Loucy (cell line): ENCODE results near the gene LIX1.

Experiments
- EZH2phosphoT487 ChIP-seq: fragments of 200-600 bp; IDR thresholded peaks from 2 replicates; pipeline ENCODE4 v1.6.1; 2018; ENCODE audit warnings: antibody characterized with exemption, mild to moderate bottlenecking, moderate library complexity, borderline replicate concordance
- TF ChIP-seq, protein P1 (sequence below): fragments of 200-600 bp; sonication (generic); conservative IDR thresholded peaks from 2 replicates; pipeline ENCODE4 v1.5.1; 2014; ENCODE audit warnings: mild to moderate bottlenecking, antibody characterized with exemption, low read length

DNA sequence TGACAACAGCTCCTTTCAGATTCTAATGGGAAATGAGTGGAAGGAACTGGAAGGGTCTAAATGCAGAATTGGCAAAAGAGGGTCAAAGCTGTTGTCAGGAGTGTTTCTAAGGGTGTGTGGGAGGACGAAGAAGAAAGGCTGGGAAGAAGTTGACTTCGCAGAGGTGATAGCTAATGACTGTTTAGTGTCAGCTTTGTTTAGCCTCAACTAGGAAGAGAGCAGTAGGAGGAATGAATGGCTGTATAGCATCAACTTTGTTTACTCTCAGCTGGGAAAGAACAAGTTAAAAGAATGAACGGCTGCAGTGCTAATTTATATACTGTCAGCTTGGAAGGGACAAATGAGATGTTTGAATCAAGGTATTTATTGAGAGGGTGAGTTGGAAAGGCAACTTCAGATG is 5.9 kb upstream of the LIX1 start:
- TF ChIP-seq, protein P1, sequence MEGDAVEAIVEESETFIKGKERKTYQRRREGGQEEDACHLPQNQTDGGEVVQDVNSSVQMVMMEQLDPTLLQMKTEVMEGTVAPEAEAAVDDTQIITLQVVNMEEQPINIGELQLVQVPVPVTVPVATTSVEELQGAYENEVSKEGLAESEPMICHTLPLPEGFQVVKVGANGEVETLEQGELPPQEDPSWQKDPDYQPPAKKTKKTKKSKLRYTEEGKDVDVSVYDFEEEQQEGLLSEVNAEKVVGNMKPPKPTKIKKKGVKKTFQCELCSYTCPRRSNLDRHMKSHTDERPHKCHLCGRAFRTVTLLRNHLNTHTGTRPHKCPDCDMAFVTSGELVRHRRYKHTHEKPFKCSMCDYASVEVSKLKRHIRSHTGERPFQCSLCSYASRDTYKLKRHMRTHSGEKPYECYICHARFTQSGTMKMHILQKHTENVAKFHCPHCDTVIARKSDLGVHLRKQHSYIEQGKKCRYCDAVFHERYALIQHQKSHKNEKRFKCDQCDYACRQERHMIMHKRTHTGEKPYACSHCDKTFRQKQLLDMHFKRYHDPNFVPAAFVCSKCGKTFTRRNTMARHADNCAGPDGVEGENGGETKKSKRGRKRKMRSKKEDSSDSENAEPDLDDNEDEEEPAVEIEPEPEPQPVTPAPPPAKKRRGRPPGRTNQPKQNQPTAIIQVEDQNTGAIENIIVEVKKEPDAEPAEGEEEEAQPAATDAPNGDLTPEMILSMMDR: no peak
- no peak for TF ChIP-seq EZH2phosphoT487
